ENCODE results near the gene RAB20. TPM values are rescaled to one million over a fixed set of nuclear protein-coding genes. Genes with fewer than 3 reads are reported as not detected.

RAB20 gene
- total and polyA plus RNA-seq, 2 experiments from 2014 or later = 2.7 to 6.4 TPM

- Histone ChIP-seq H3K27ac (no peak overlapping the region), H3K27me3 (replicated peaks; ENCODE audit: insufficient read depth) (no peaks in the 10 kb centered on the region), H3K9ac (no peak overlapping the region), H3K9me2 (ENCODE audit: insufficient read depth) (no peaks in the 10 kb centered on the region), H3K4me3 (peak overlapping the region; percentile 100), H3F3A (ENCODE audit: insufficient read depth) (peaks cover 27% of the 10 kb centered on the region), H3K9me3 (ENCODE audit: low read depth) (no peaks in the 10 kb centered on the region), H3K36me3 (ENCODE audit: low read depth) (no peaks in the 10 kb centered on the region), H3K4me1 (ENCODE audit: insufficient read depth) (no peaks in the 10 kb centered on the region; the same call in 1 of the 2 replicates), H3K4me2 (ENCODE audit: unreplicated experiment) (peak overlapping the region; percentile 79), H4K20me1 (ENCODE audit: insufficient read depth) (no peaks in the 10 kb centered on the region), H2AFZ (peak overlapping the region; percentile 31), H3K79me2 (ENCODE audit: insufficient read depth) (no peaks in the 10 kb centered on the region)
- peak; percentile 72 for DNase-seq
- in situ Hi-C loops (cut with MboI) = no loop called here
- 17 to 25% methylated on average over 15 of the region's 15 CpGs for WGBS, 2 experiments (ENCODE audit: low coverage in 1 of 2, low lambda C conversion rate in 2 of 2, missing lambda C conversion rate in 2 of 2)
- TF ChIP-seq EZH2 (IDR thresholded peaks at IDR 0.05; ENCODE audit: insufficient read depth, poor library complexity, severe bottlenecking) = no peak
- no peak for TF ChIP-seq EZH2phosphoT487 (IDR thresholded peaks at IDR 0.05; ENCODE audit: insufficient read depth, low read depth)
Observed at GRCh38 chr13:110559429-110559943, 2.0 kb downstream of the RAB20 start.

- Histone ChIP-seq H3K9me2 (ENCODE audit: insufficient read depth) (no peaks in the 10 kb centered on the region), H3K36me3 (ENCODE audit: low read depth) (no peaks in the 10 kb centered on the region), H3K4me3 (no peak overlapping the region), H3K9ac (no peak overlapping the region), H3K4me1 (ENCODE audit: insufficient read depth) (no peaks in the 10 kb centered on the region; the same call in 1 of the 2 replicates), H3K4me2 (ENCODE audit: unreplicated experiment) (no peak overlapping the region), H3K9me3 (ENCODE audit: low read depth) (no peaks in the 10 kb centered on the region), H3F3A (ENCODE audit: insufficient read depth) (peaks cover 23% of the 10 kb centered on the region), H3K27me3 (replicated peaks; ENCODE audit: insufficient read depth) (no peaks in the 10 kb centered on the region), H3K79me2 (ENCODE audit: insufficient read depth) (no peaks in the 10 kb centered on the region), H4K20me1 (ENCODE audit: insufficient read depth) (no peaks in the 10 kb centered on the region), H3K27ac (no peak overlapping the region), H2AFZ (no peak overlapping the region)
- no peak for TF ChIP-seq EZH2 (IDR thresholded peaks at IDR 0.05; ENCODE audit: insufficient read depth, poor library complexity, severe bottlenecking)
- TF ChIP-seq EZH2phosphoT487 (IDR thresholded peaks at IDR 0.05; ENCODE audit: insufficient read depth, low read depth) = no peak
- in situ Hi-C loops (cut with MboI) = no loop called here
- DNase-seq = no peak
- 94 to 96% methylated on average over 23 of the region's 23 CpGs for WGBS, 2 experiments (ENCODE audit: low coverage in 1 of 2, low lambda C conversion rate in 2 of 2, missing lambda C conversion rate in 2 of 2)
Observed at GRCh38 chr13:110557610-110558305, 3.8 kb downstream of the RAB20 start.

GRCh38 chr13:110557082-110557481, 4.4 kb downstream of the RAB20 start:
- Histone ChIP-seq H3K4me3 (no peak overlapping the region), H3F3A (ENCODE audit: insufficient read depth) (peaks cover 16% of the 10 kb centered on the region; the same call in 1 of the 2 replicates), H3K9me2 (ENCODE audit: insufficient read depth) (no peaks in the 10 kb centered on the region), H3K27me3 (replicated peaks; ENCODE audit: insufficient read depth) (no peaks in the 10 kb centered on the region), H3K4me1 (ENCODE audit: insufficient read depth) (no peaks in the 10 kb centered on the region; the same call in 1 of the 2 replicates), H2AFZ (no peak overlapping the region), H3K4me2 (ENCODE audit: unreplicated experiment) (no peak overlapping the region), H3K9ac (no peak overlapping the region), H4K20me1 (ENCODE audit: insufficient read depth) (no peaks in the 10 kb centered on the region), H3K79me2 (ENCODE audit: insufficient read depth) (no peaks in the 10 kb centered on the region), H3K9me3 (ENCODE audit: low read depth) (no peaks in the 10 kb centered on the region), H3K36me3 (ENCODE audit: low read depth) (no peaks in the 10 kb centered on the region), H3K27ac (no peak overlapping the region)
- WGBS, 2 experiments (ENCODE audit: low coverage in 1 of 2, low lambda C conversion rate in 2 of 2, missing lambda C conversion rate in 2 of 2) = 88 to 92% methylated on average over 5 of the region's 5 CpGs
- DNase-seq = no peak
- in situ Hi-C loops (cut with MboI) = no loop called here
- TF ChIP-seq EZH2 (IDR thresholded peaks at IDR 0.05; ENCODE audit: insufficient read depth, poor library complexity, severe bottlenecking) (no peak), EZH2phosphoT487 (IDR thresholded peaks at IDR 0.05; ENCODE audit: insufficient read depth, low read depth) (no peak)

GRCh38 chr13:110556224-110556606, 5.3 kb downstream of the RAB20 start:
- Histone ChIP-seq H3K4me2 (ENCODE audit: unreplicated experiment) (no peak overlapping the region), H3F3A (ENCODE audit: insufficient read depth) (0 out of 2 replicates have a peak, but pooled peaks cover 14% of the 10 kb centered on the region), H3K27me3 (replicated peaks; ENCODE audit: insufficient read depth) (no peaks in the 10 kb centered on the region), H3K36me3 (ENCODE audit: low read depth) (no peaks in the 10 kb centered on the region), H3K9me3 (ENCODE audit: low read depth) (no peaks in the 10 kb centered on the region), H3K9me2 (ENCODE audit: insufficient read depth) (no peaks in the 10 kb centered on the region), H2AFZ (no peak overlapping the region), H3K4me3 (no peak overlapping the region), H4K20me1 (ENCODE audit: insufficient read depth) (no peaks in the 10 kb centered on the region), H3K4me1 (ENCODE audit: insufficient read depth) (no peaks in the 10 kb centered on the region; the same call in 1 of the 2 replicates), H3K9ac (no peak overlapping the region), H3K79me2 (ENCODE audit: insufficient read depth) (no peaks in the 10 kb centered on the region), H3K27ac (no peak overlapping the region)
- DNase-seq = no peak
- in situ Hi-C loops (cut with MboI) = no loop called here
- TF ChIP-seq EZH2 (IDR thresholded peaks at IDR 0.05; ENCODE audit: insufficient read depth, poor library complexity, severe bottlenecking) = no peak
- no peak for TF ChIP-seq EZH2phosphoT487 (IDR thresholded peaks at IDR 0.05; ENCODE audit: insufficient read depth, low read depth)
- 84 to 100% methylated on average over 1 of the region's 1 CpG for WGBS, 2 experiments (ENCODE audit: low coverage in 1 of 2, low lambda C conversion rate in 2 of 2, missing lambda C conversion rate in 2 of 2)
